Measurements from ENCODE around the gene ADISSP.

ADISSP gene

GRCh38 chr20:3781153-3781910 is 13.8 kb upstream of the ADISSP start, which contains the start of gene SPEF1:
Gene SPEF1 (minus strand): TSS chr20:3781448. CDS start chr20:3781287, 161 bp downstream.
- DNase-seq (ENCODE audit: low read depth in 2 of 2) = no peak

- DNase-seq (ENCODE audit: low read depth in 2 of 2) = no peak
Measured at GRCh38 chr20:3778976-3779375, 11.4 kb upstream of the ADISSP start.

- no peak for DNase-seq (ENCODE audit: low read depth in 2 of 2)
Measured at GRCh38 chr20:3777716-3778629, 10.4 kb upstream of the ADISSP start.

GRCh38 chr20:3777381-3777715 is 9.8 kb upstream of the ADISSP start:
- DNase-seq (ENCODE audit: low read depth in 2 of 2) = no peak

- DNase-seq (ENCODE audit: low read depth in 2 of 2) = no peak
Measured at GRCh38 chr20:3775457-3776108, 8.0 kb upstream of the ADISSP start.

GRCh38 chr20:3771552-3772058 is 4.1 kb upstream of the ADISSP start:
- DNase-seq (ENCODE audit: low read depth in 2 of 2) = no peak

GRCh38 chr20:3768342-3769130 is 983 bp upstream of the ADISSP start:
- peak; percentile 46 to 50 for DNase-seq (ENCODE audit: low read depth in 2 of 2)

GRCh38 chr20:3767110-3767426 is 485 bp downstream of the ADISSP start:
- DNase-seq (ENCODE audit: low read depth in 2 of 2) = no peak

GRCh38 chr20:3766422-3767109 is 987 bp downstream of the ADISSP start:
- no peak for DNase-seq (ENCODE audit: low read depth in 2 of 2)

- no peak for DNase-seq (ENCODE audit: low read depth in 2 of 2)
Measured at GRCh38 chr20:3765171-3765882, 2.2 kb downstream of the ADISSP start.

GRCh38 chr20:3764659-3765058 is 2.9 kb downstream of the ADISSP start:
- no peak for DNase-seq (ENCODE audit: low read depth in 2 of 2)

- no peak for DNase-seq (ENCODE audit: low read depth in 2 of 2)
Measured at GRCh38 chr20:3763671-3764601, 3.6 kb downstream of the ADISSP start.

GRCh38 chr20:3760655-3761348 is 6.8 kb downstream of the ADISSP start:
- DNase-seq (ENCODE audit: low read depth in 2 of 2) = no peak

GRCh38 chr20:3759884-3760283 is 7.7 kb downstream of the ADISSP start:
- DNase-seq (ENCODE audit: low read depth in 2 of 2) = no peak

GRCh38 chr20:3759316-3759823 is 8.2 kb downstream of the ADISSP start:
- no peak for DNase-seq (ENCODE audit: low read depth in 2 of 2)

- DNase-seq (ENCODE audit: low read depth in 2 of 2) = no peak
Measured at GRCh38 chr20:3758566-3758965, 9.0 kb downstream of the ADISSP start.

GRCh38 chr20:3757268-3757667 is 10.3 kb downstream of the ADISSP start:
- DNase-seq (ENCODE audit: low read depth in 2 of 2) = no peak

GRCh38 chr20:3755814-3756480 is 11.6 kb downstream of the ADISSP start:
- no peak for DNase-seq (ENCODE audit: low read depth in 2 of 2)
